GM20000 (cell line): Measurements from ENCODE around the gene DUSP11.
"Not testable (repeated sequence)": the region's sequence is repeated elsewhere in the genome, so short reads cannot be mapped to it uniquely, and the experiment has no call there.

Source experiments
- DNase-seq: peaks from one replicate; pipeline ENCODE4 v3.0.0; 2012; ENCODE audit warnings: low spot score
- CTCF ChIP-seq: IDR thresholded peaks from 2 replicates; pipeline ENCODE4 v1.5.1; 2012; ENCODE audit warnings: mild to moderate bottlenecking, control low read depth; ENCODE audit errors: extremely low read depth, missing control alignments

The DUSP11 gene

GRCh38 chr2:73770725-73771124, 9.2 kb downstream of the DUSP11 start:
- no peak for TF ChIP-seq CTCF
- DNase-seq, result no peak

- no peak for TF ChIP-seq CTCF
- DNase-seq, result no peak
Measured at GRCh38 chr2:73766994-73767393, 12.9 kb downstream of the DUSP11 start.

GRCh38 chr2:73766349-73766748, 13.6 kb downstream of the DUSP11 start:
- no peak for DNase-seq
- no peak for TF ChIP-seq CTCF

GRCh38 chr2:73764945-73765344, 15.0 kb downstream of the DUSP11 start:
- TF ChIP-seq CTCF, result no peak
- DNase-seq, result no peak

- no peak for DNase-seq
- no peak for TF ChIP-seq CTCF
Measured at GRCh38 chr2:73762571-73762970, 17.3 kb downstream of the DUSP11 start.

GRCh38 chr2:73759904-73760303, 20.0 kb downstream of the DUSP11 start:
- TF ChIP-seq CTCF, result no peak

GRCh38 chr2:73759285-73759764, 20.6 kb downstream of the DUSP11 start:
- no peak for DNase-seq
- TF ChIP-seq CTCF, result no peak

More at GRCh38 chr2:73759904-73760303, 20.0 kb downstream of the DUSP11 start:
- no peak for DNase-seq

- not testable (repeated sequence) for DNase-seq
Measured at GRCh38 chr2:73754332-73754731, 25.6 kb downstream of the DUSP11 start.
